Endothelial cell of umbilical vein (primary cell): ENCODE measurements around the gene GPD1. TPM values are rescaled to one million over a fixed set of nuclear protein-coding genes. Genes with fewer than 3 reads are reported as not detected.

Experiments
- BruUV-seq: library from RNA; stranded (reverse); fragments of 400-500 nt; replicated peaks from 2 replicates; lab custom pipeline; 2021; lab: Mats Ljungman, UMichigan
- CTCF ChIA-PET: fragments of 300-600, 350-600 bp; sonication (Branson Sonifier 250); formaldehyde crosslinking; loops from one replicate; lab custom pipeline; 2021; ENCODE audit warnings: antibody characterized with exemption, inconsistent platforms; lab: Charles Lee
- POLR2A ChIA-PET: fragments of 300-600, 350-600 bp; sonication (Branson Sonifier 250); formaldehyde crosslinking; loops from one replicate; lab custom pipeline; 2021; ENCODE audit warnings: antibody characterized with exemption, inconsistent platforms; lab: Charles Lee
- DNase-seq: peaks from one replicate; pipeline ENCODE4 v3.0.0-alpha.2; 2011; ENCODE audit warnings: low read depth, low spot score
- FAIRE-seq: peaks from 2 replicates; lab custom pipeline; 2011; peaks lifted over from hg19 to GRCh38; lab: Jason Lieb, UNC
- H2AFZ ChIP-seq: 2 replicates; pipeline ENCODE4 v1.6.0; 2012; ENCODE audit warnings: low read depth, low read length, control low read depth, inconsistent platforms
- H3K27ac ChIP-seq: 2 replicates; pipeline ENCODE4 v1.5.1; 2011; ENCODE audit warnings: low read depth, mild to moderate bottlenecking, control low read depth, low read length, moderate library complexity; ENCODE audit not compliant: insufficient read depth
- H3K27me3 ChIP-seq, 2 experiments: 2 replicates each; pipeline versions ENCODE4 v1.6.0 to v1.6.1; 2011; ENCODE audit warnings: low read length in 2 of 2, mixed read lengths in 1 of 2; ENCODE audit not compliant: control insufficient read depth in 2 of 2, insufficient read depth in 2 of 2
- H3K36me3 ChIP-seq, 2 experiments: 2 replicates in 1 of 2; 3 replicates in 1 of 2; pipeline ENCODE4 v1.5.1; 2011; ENCODE audit warnings: low read length in 2 of 2, mild to moderate bottlenecking in 1 of 2, moderate library complexity in 1 of 2; ENCODE audit not compliant: control insufficient read depth in 2 of 2, insufficient read depth in 2 of 2; ENCODE audit errors: extremely low read depth in 1 of 2
- H3K4me1 ChIP-seq: 3 replicates; pipeline ENCODE4 v1.5.1; 2011; ENCODE audit warnings: mild to moderate bottlenecking, low read length; ENCODE audit not compliant: control insufficient read depth, insufficient read depth; ENCODE audit errors: extremely low read depth
- H3K4me2 ChIP-seq: 2 replicates; pipeline ENCODE4 v1.6.1; 2011; ENCODE audit warnings: low read length, control low read depth, mixed read lengths; ENCODE audit not compliant: insufficient read depth
- H3K4me3 ChIP-seq, 3 experiments: fragments of 200-600 bp in 1 of 3; sonication (generic), shearing (Covaris generic) in 1 of 3; replicated peaks in 1 of 3; 2 replicates each; pipeline ENCODE4 v1.5.1; 2011 to 2016; ENCODE audit warnings: control low read depth in 3 of 3, low read length in 3 of 3, mild to moderate bottlenecking in 2 of 3, inconsistent platforms in 1 of 3, low read depth in 1 of 3, moderate library complexity in 1 of 3; ENCODE audit not compliant: insufficient read depth in 1 of 3
- H3K79me2 ChIP-seq: 2 replicates; pipeline ENCODE4 v1.6.0; 2012; ENCODE audit warnings: low read length, inconsistent platforms; ENCODE audit not compliant: control insufficient read depth, insufficient read depth
- H3K9ac ChIP-seq: replicated peaks from 2 replicates; pipeline ENCODE3; 2011; ENCODE audit warnings: low read length, control low read depth; ENCODE audit not compliant: insufficient read depth; ENCODE audit errors: extremely low read depth
- H3K9me1 ChIP-seq: replicated peaks from 3 replicates; pipeline ENCODE4 v1.6.0; 2011; ENCODE audit warnings: mild to moderate bottlenecking, low read length; ENCODE audit not compliant: control insufficient read depth, insufficient read depth; ENCODE audit errors: extremely low read depth
- H3K9me3 ChIP-seq: replicated peaks from 2 replicates; pipeline ENCODE4 v1.5.1; 2012; ENCODE audit warnings: low read length, inconsistent platforms; ENCODE audit not compliant: control insufficient read depth, insufficient read depth
- H4K20me1 ChIP-seq: replicated peaks from 2 replicates; pipeline ENCODE3; 2011; ENCODE audit warnings: mild to moderate bottlenecking, low read length; ENCODE audit not compliant: control insufficient read depth, insufficient read depth; ENCODE audit errors: extremely low read depth
- EZH2 ChIP-seq: IDR thresholded peaks from 2 replicates; pipeline ENCODE4 v1.6.1; 2012; ENCODE audit warnings: borderline replicate concordance, low read depth, mild to moderate bottlenecking, moderate library complexity, low read length, inconsistent platforms; ENCODE audit not compliant: severe bottlenecking
- GATA2 ChIP-seq: IDR thresholded peaks from 2 replicates; pipeline ENCODE4 v1.7.0; 2011; ENCODE audit warnings: low read depth, mild to moderate bottlenecking, moderate library complexity, mixed read lengths, low read length; ENCODE audit not compliant: insufficient read length, insufficient read depth
- MYC ChIP-seq: IDR thresholded peaks from one replicate; pipeline ENCODE4 v1.6.1; 2011; ENCODE audit warnings: mild to moderate bottlenecking, low read depth, low read length
- dilution Hi-C: fragments of 300-500 bp; cut with MboI; formaldehyde crosslinking; loops from one replicate; pipeline ENCODE4 v1.15.0; 2019; ENCODE audit warnings: low sequenced_read_pairs; ENCODE audit not compliant: extremely low pct_ligation_motif_present
- intact Hi-C: fragments of 100-400 bp; cut with micrococcal nuclease; formaldehyde crosslinking; loops from one replicate; pipeline ENCODE4 v1.10.0; 2022
- polyA plus RNA-seq, 4 experiments: library from polyadenylated mRNA; depleted of rRNA in 3 of 4; stranded (reverse) in 3 of 4; unstranded in 1 of 4; fragments of >200 nt; gene quantifications; 2 replicates each; pipeline versions ENCODE4 v1.2.1 to v1.2.3, GENCODE V29; 2011 to 2012; ENCODE audit warnings: missing spikeins in 1 of 4
- total RNA-seq: library from RNA; stranded (reverse); gene quantifications from 2 replicates; pipeline ENCODE4 v1.2.3, GENCODE V29; 2021
- TF ChIP-seq, protein P1 (sequence below): IDR thresholded peaks from 2 replicates; pipeline ENCODE4 v1.6.1; 2011; ENCODE audit not compliant: insufficient read depth, insufficient read length
- TF ChIP-seq, protein P2 (sequence below), 2 donors: IDR thresholded peaks; 1 replicate in 1 of 2; 2 replicates in 1 of 2; pipeline ENCODE4 v1.5.1; 2011; ENCODE audit warnings: low read length in 2 of 2, mild to moderate bottlenecking in 2 of 2, moderate library complexity in 2 of 2, control low read depth in 1 of 2, inconsistent platforms in 1 of 2, low read depth in 1 of 2; ENCODE audit not compliant: insufficient read depth in 1 of 2; ENCODE audit errors: extremely low read depth in 1 of 2

The GPD1 gene
- total and polyA plus RNA-seq, 2 donors (not counting 3 experiments of a cell fraction or from before 2014, with no cell fraction given) = 0.07 TPM; not detected in 1

DNA sequence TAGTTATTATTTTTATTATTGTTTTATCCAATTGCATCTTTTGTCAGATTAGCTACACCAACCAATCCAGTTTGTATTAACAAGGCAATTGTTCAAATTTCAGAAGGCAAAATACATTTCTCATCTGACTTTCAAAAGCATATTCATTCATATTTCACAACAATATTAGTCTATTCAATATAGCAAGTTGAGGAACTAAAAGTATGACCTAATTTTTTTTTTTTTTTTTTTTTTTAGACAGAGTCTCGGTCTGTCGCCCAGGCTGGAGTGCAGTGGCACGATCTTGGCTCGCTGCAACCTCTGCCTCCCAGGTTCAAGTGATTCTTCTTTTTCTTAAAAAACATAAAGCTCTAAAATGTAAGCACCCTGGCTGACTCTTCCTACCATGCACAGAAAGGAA lies 25.5 kb downstream of the GPD1 start:
- ChIA-PET CTCF (interaction anchor here (0.7 to 4.3 kb wide), 3 partner anchors 17 to 569 kb away, joined by 3 to 47 read pairs (median 22); partner anchors contain the start of gene COX14), POLR2A (interaction anchor here (0.7 kb wide), 1 partner anchor 9 kb away, joined by 4 read pairs; no protein-coding TSS in a partner anchor)
- no peak for TF ChIP-seq GATA2
- TF ChIP-seq MYC = no peak
- TF ChIP-seq, protein P1, sequence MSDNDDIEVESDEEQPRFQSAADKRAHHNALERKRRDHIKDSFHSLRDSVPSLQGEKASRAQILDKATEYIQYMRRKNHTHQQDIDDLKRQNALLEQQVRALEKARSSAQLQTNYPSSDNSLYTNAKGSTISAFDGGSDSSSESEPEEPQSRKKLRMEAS = no peak
- Histone ChIP-seq H3K4me3 (no peak overlapping the region), H3K4me1 (peaks cover 5% of the 10 kb centered on the region), H4K20me1 (no peaks in the 10 kb centered on the region), H3K27me3 (no peaks in the 10 kb centered on the region), H3K36me3 (peaks cover 7 to 28% of the 10 kb centered on the region in 2 experiments), H3K9me3 (no peaks in the 10 kb centered on the region), H3K27ac (no peak overlapping the region), H3K9me1 (no peaks in the 10 kb centered on the region), H2AFZ (no peak overlapping the region), H3K9ac (no peak overlapping the region), H3K4me2 (no peak overlapping the region), H3K79me2 (no peaks in the 10 kb centered on the region)
- no TSS peak for BruUV-seq
- DNase-seq = no peak
- intact Hi-C loops = no loop called here
- no peak for FAIRE-seq
- dilution Hi-C loops = no loop called here

DNA sequence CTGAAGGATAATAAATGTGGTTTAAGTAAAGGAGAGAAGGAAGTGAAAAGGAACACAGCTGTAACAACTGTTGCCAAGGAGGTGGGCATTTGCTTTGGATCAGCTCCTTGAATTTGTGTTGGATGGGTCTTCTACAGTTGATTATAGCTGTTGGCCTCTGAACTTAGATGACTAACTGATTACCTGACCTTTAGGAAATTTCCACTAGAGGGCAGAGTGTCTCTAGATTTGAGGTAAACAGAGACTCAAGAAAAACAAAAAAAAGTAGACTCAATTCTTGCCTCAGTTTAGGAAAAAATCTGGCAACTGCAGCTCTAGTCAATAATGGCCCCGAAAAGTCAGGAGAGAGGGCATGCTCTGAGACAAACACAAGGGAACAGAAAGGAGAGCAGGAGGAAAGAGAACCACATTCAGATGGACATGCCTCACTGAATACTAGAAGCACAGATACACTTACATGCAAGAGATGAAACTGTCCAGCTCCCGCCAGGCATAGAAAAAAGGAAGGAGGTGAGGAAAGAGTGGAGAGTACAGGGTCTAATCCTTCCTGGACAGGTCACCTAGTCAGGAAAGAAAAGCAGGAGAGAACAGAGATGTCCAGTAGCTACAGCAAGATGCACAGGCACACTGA lies 28.8 kb downstream of the GPD1 start:
- POLR2A ChIA-PET = interaction anchor here (0.8 kb wide), 1 partner anchor 20 kb away, joined by 3 read pairs; the partner anchor contains the start of gene COX14
- H3K36me3 ChIP-seq = peaks cover 10 to 32% of the 10 kb centered on the region in 2 experiments
- CTCF ChIA-PET = interaction anchor here (0.6 to 4.3 kb wide), 11 partner anchors 15 to 186 kb away, joined by 3 to 47 read pairs (median 5); partner anchors contain the start of gene COX14

More for the DNA sequence above, 28.8 kb downstream of the GPD1 start:
- dilution Hi-C loops = no loop called here
- Histone ChIP-seq H3K9ac (no peak overlapping the region), H2AFZ (no peak overlapping the region), H3K4me1 (peaks cover 4% of the 10 kb centered on the region), H3K9me1 (no peaks in the 10 kb centered on the region), H3K4me3 (no peak overlapping the region), H3K4me2 (no peak overlapping the region), H3K27me3 (no peaks in the 10 kb centered on the region), H3K79me2 (no peaks in the 10 kb centered on the region), H3K9me3 (no peaks in the 10 kb centered on the region), H4K20me1 (no peaks in the 10 kb centered on the region), H3K27ac (no peak overlapping the region)
- DNase-seq (no peak), FAIRE-seq (peak; percentile 21)
- TF ChIP-seq, protein P2, sequence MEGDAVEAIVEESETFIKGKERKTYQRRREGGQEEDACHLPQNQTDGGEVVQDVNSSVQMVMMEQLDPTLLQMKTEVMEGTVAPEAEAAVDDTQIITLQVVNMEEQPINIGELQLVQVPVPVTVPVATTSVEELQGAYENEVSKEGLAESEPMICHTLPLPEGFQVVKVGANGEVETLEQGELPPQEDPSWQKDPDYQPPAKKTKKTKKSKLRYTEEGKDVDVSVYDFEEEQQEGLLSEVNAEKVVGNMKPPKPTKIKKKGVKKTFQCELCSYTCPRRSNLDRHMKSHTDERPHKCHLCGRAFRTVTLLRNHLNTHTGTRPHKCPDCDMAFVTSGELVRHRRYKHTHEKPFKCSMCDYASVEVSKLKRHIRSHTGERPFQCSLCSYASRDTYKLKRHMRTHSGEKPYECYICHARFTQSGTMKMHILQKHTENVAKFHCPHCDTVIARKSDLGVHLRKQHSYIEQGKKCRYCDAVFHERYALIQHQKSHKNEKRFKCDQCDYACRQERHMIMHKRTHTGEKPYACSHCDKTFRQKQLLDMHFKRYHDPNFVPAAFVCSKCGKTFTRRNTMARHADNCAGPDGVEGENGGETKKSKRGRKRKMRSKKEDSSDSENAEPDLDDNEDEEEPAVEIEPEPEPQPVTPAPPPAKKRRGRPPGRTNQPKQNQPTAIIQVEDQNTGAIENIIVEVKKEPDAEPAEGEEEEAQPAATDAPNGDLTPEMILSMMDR (IDR thresholded peaks at IDR 0.05; ENCODE audit: extremely low read depth in 1 of 2, insufficient read depth in 1 of 2, low read depth in 1 of 2, low read length in 2 of 2) = peak in 1 of 2 donors; percentile 46
- TF ChIP-seq EZH2 = no peak
- BruUV-seq = no TSS peak
- intact Hi-C loops = loop anchor here (1.0 kb wide), 3 partner anchors 43 to 182 kb away; no protein-coding TSS in a partner anchor
